ELF-1 (cell line): ENCODE measurements around the gene CMIP.
A peak's percentile ranks its signal among the peaks of the same experiment; 100 is the strongest.

Experiments
- DNase-seq: peaks from one replicate; pipeline ENCODE4 v3.0.0-alpha.2; 2016; ENCODE audit warnings: low read depth, low spot score

The CMIP gene

GRCh38 chr16:81446907-81447268 is 2.3 kb downstream of the CMIP start:
- DNase-seq, result peak; percentile 44

DNA sequence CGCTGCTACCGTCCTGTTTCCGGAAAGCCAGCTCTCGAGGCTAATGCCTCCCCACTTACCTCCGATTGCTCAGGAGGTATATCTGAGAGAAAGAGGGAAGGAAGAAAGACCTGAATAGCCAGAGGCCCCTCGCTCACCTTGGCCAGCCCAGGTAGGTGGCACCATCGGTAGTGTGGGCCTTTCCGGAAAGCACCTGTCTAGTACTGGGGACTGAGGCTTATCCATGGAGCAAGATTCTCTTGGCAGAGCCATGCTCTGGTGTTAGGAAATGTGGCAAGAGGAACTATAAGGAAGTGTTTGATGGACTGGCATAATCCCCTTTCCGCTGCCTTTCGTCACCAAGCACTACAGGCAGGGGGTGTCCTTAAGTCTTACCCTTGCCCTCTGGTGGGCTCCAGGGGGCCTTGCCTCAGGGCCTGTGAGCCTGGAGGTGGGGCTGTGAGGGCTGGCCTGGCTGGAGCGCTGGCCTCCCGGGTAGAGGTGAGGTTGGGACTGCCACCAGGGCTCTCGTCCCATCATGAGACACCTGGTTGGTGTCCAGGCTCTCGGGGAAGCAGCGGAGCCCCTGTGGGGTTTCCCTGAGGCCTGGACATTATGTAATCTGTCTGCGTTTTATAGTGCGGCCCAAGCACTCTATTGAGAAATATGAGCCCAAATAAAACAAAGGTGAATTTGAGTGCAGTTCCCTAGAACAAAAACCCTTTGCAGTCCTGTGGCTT is 2.9 kb downstream of the CMIP start:
- DNase-seq, result peak; percentile 52

DNA sequence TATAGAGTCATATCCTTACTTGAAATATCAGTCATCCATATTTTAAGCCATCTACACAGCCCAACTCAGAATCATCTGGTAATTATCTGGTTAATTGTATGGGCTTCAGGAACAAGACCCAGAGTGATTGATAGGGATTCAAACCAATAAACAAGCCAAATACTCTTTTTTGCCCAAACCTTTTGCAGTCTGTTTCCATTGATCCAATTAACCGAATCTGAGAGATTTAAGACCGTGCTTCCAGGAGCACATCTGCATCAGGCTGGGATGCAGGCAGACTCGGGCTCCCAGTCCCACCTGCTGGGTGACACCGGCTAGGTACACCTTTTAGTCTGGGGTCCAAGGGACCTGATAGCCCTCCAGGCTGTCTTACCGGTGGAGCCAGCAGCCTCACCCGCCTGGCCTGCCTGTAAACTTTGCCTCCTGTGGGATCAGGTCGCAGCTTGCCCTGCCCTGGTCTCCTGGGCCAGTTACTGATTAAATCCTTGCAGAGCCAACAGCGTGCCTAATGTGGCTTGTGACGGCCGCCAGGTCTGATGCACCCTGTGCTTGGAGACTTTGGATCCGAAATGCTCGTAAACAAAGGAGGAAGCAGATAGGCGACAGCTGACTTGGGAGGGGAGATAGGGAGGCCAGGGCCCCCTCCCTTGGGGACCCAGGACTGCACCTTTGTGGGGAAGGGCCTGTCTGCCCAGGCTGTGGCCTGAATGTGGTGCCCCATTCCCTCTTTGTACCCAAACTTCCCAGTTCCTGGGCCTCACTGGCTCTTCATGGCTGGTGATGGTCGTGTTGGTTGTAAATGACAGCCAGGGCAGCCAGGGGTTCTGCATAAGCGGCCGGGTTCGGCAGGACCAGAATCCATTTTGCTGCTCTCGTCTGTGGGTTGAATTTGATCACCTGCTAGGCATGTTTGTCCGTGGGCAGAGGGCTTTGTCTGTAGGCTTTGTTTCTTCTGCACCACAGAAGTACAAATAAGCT is 3.8 kb downstream of the CMIP start:
- DNase-seq, result peak; percentile 57

DNA sequence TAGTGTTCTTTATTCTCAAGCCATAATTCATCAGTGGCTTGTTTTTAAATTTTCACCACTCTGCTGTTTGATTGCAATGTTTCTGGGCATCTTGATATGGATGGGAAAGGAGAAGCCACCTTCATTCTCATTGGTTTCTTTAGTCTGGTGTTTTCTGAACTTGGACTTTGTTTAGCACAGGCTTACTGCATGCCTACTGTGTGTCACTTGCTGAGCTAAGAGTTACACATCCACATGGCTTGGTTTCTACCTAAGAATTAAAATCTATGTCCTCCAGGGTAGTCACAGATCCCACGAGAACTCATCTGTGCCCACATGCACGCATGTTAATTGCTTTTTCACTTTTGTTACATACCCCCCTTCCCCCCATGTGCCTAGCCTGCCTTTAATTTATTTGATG is 4.6 kb downstream of the CMIP start:
- DNase-seq, result no peak

- no peak for DNase-seq
Measured at GRCh38 chr16:81449899-81450608, 5.4 kb downstream of the CMIP start.

- no peak for DNase-seq
Measured at GRCh38 chr16:81450783-81451491, 6.3 kb downstream of the CMIP start.

DNA sequence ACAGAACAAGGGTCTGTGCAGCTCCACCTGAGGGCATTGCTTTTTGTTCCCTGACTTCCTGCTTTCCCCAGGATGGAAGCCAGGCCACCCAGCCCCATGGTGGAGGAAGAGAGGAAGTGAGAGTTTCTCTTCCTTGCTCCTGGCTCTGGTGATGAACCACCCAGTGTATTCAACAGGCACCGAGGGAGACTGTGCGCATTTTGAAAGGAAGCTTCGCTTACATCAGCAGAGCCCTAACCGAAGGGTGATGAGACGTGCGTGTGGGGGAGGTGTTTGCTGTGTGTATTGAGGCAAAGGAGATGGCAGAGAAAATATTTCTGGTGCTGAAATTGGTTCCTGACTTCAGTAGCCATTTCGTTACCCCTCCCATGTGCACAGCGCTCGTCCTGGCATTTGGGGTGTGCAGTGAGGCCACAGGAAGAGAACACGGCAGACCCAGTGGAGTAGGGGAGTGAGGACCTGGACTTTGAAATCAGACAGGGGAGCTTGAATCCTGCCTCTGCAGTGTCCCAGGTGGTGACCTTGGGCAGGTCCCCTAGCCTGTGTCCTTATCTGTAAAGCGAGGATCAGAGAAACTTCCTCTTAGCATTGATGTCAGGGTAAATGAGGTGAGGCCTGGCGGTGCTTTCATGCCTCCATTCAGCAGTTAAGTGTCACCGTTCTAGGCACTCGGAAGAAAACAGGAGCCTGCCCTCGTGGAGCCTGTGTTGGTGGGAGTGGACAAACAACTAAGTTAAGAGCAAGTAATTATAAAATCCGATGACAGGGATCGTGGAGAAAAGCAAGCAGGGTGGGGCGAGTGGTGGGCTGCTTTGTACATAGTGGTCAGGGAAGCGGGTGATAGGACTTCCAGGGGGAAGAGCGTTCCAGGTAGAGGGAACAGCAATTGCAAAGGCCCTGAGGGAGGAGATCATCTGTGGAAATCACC is 7.4 kb downstream of the CMIP start:
- peak; percentile 61 for DNase-seq

GRCh38 chr16:81453091-81453728 is 8.6 kb downstream of the CMIP start:
- DNase-seq, result no peak

GRCh38 chr16:81454044-81454443 is 9.4 kb downstream of the CMIP start:
- no peak for DNase-seq

DNA sequence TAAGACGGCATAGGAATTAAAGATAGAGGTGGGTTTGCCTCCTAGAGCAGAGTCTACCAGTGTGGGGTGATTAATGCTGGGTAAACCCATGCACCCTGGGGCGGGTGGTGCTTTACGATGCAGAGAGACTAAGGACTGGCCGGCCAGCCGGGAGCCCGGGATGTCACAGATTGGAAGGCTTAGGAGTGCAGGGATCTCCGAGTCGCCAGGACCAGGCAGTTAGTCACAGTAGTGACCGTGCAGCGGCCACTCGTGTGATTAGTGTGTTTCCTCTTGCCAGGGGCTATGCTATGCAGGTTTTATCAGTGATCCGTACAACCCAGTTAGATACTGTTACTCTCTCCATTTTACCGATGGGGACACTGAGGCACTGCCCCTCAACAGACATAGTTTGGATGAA is 10.4 kb downstream of the CMIP start:
- DNase-seq, result no peak

DNA sequence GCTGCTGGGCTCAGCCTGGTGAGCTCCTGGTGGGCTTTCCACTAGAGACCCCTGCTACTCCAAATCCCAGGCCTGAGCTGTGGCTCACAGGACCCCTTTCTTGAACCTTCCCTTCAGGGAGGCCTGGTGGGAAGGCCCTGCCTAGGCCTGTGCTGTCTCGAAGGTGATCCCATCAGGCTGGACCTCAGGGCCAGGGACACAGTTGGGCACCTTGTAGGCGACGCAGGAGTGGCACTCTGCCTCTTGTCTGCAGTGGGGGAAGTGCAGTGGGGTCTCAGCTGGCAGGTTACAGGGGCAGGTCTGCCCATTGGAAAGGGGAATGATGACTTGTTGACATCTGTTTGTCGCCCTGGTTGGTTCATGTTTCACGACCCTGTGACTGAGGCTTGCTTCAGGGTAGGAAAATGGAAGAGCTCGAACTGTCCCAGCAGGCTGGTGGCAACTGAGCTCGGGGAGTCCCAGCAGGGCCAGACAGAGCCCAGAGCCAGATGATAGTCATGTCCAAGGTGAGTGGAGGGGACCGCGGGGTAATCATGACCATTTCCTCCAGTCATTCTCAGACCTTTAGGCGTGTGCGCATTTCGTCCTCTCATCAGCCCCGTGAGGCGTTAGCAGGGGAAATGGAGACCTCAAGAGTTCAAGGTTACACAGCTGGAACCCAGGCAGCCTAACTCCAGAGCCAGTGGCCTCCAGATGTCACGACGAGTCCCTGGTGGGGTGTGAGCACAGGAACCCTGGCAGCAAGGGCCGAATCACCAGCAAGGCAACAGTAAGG is 11.3 kb downstream of the CMIP start:
- no peak for DNase-seq

- no peak for DNase-seq
Measured at GRCh38 chr16:81456523-81457325, 12.1 kb downstream of the CMIP start.

- DNase-seq, result peak; percentile 40
Measured at GRCh38 chr16:81457326-81458133, 12.9 kb downstream of the CMIP start.

DNA sequence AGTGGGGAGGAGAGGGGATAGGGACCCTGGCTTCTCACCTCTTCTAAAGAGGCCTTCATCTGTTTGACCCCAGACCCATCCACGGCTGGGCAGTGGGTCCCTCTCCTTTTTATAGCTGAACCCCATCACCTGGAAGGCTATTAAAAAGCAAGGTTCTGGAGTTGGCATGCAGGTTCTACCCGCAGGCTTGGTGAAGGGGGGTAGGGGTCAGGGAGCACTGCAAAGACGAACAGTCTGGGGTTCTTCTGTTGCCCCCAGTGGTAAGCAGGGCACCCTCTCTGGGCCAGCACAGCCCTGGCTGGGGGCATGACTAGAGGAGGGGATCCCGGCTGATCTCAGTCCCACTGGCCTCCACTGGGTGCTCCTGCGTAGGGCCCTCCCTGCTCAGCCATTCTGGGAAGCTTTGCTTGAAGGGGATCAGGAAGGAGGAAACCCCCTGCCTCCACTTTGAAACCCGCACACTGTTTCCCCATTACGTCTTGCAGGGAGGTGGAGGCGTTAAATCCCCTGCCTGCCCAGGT is 13.6 kb downstream of the CMIP start:
- DNase-seq, result no peak

DNA sequence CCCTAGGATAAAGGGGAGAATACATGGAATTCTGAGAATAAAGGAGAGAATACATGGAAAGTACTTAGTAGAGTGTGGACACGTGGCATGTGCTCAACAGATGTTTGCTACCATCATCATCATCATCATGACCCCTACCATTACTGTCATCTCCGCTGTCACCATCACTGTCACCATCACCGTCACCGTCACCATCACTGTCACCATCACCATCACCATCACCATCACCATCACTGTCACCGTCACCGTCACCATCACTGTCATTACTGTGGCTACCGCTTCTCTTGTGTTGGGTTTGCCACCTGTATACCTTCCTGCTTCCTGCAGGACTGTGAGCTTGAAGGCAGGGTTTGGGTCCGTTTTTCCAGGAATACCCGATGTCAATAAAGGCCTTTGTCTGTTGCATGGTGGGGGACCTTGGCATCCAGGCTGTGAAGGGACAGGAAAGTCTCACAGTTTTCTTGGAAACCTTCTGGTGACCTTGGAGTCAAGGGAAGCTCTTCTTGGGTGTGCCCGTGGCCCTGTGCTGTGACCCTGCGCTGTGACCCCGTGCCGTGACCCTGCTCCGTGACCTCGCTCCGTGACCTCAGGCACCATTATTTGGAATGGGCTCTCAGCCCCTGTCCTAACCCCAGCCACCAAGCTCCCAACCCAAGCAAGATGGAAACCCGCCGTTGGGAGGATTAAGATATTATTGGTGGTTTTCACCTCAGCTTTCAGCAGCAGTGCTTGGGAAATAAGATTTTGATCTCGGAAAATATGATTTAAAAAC is 14.4 kb downstream of the CMIP start:
- no peak for DNase-seq

DNA sequence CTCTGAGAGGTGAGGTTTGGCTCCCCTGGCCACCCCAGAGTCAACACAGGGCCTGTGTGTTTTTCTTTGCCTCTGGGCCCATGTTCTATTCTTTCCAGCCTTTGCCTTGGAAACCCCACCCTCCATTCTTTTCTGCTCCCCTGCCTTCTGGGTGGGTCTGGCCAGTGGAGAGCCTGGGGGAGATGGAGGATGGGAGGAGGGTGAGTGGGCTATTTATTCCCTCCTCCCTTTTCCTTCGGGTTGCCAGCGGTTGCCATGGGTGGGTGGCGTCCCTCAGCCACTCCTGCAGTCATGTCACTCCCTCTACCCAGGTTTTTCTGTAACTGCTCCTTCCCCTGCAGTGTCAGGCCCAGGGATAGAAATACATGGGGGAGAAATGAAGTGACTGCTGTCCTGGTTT is 15.5 kb downstream of the CMIP start:
- no peak for DNase-seq

GRCh38 chr16:81461243-81461642 is 16.6 kb downstream of the CMIP start:
- DNase-seq, result no peak
